KOPT-K1 (cell line): Measurements from ENCODE around the gene CECR2.
"Not testable (repeated sequence)": the region's sequence is repeated elsewhere in the genome, so short reads cannot be mapped to it uniquely, and the experiment has no call there.

Source experiments
- H3K27ac ChIP-seq: fragments of 200-600 bp; sonication (generic); 2 replicates; pipeline ENCODE4 v1.5.1; 2016; ENCODE audit warnings: antibody characterized with exemption, mild to moderate bottlenecking, low read depth, low read length; ENCODE audit not compliant: poor library complexity, severe bottlenecking
- H3K36me3 ChIP-seq: fragments of 200-600 bp; sonication (generic); 2 replicates; pipeline ENCODE4 v1.5.1; 2017; ENCODE audit warnings: antibody characterized with exemption, mild to moderate bottlenecking, low read length, moderate library complexity; ENCODE audit not compliant: insufficient read depth
- H3K9me3 ChIP-seq: fragments of 200-600 bp; sonication (generic); 2 replicates; pipeline ENCODE4 v1.5.1; 2017; ENCODE audit warnings: antibody characterized with exemption, low read length, mild to moderate bottlenecking; ENCODE audit not compliant: insufficient read depth, poor library complexity, severe bottlenecking

Gene CECR2

DNA sequence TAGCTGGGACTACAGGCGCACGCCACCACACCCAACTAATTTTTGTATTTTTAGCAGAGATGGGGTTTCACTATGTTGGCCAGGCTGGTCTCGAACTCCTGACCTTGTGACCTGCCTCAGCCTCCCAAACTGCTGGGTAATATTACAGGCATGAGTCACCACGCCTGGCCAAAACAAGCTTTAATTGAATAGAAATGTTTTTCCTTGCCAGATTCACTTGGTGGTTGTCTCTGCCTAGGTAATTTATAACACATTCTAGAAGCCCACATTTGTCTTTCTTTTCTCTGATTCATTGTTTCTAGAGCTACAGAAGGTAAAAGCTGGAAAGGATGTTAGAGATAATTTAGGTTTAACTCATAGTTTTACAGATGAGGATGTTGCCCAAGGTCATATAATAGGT, 41.3 kb downstream of the CECR2 start:
- H3K9me3 ChIP-seq: no peaks in the 10 kb centered on the region
- no peaks in the 10 kb centered on the region for H3K36me3 ChIP-seq
- H3K27ac ChIP-seq: no peak overlapping the region

DNA sequence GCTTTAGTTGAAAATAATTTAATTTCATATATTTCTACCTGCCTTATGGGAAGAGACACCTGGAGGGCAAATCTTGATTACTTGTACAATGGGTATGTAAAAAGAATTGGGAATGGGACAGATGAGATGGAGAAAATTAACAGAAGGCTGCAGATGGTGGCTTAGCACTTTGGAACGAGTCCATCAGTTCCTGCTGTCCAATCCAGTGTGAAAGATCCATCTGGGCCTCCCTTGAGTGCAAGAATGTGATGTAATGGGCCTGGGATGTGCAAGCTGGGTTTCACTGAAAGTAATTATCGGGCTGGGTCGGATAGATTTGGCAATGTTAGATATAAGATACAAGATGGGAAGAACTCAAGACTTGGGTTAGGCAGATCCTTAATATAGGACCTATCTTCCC, 42.0 kb downstream of the CECR2 start:
- Histone ChIP-seq H3K36me3 (no peaks in the 10 kb centered on the region), H3K9me3 (no peaks in the 10 kb centered on the region), H3K27ac (no peak overlapping the region)

DNA sequence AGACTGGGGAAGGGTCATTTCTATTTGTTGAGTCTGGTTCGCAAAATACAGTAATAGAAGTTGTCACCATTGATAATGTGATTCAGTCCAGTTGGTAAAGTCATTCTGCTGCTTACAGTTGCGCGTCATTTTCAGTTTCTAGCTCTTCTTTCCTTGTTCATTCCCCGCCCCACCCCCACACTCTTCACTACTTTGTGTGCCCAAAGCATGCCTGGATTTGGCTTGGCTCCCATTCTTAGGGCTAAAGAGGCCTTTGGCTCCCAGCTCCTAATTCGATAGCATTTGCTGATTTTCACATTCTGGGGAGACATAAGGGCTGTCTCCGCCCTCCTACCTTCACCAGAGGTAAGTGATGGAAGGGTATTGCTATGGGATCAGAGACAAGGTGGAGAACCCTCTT, 43.0 kb downstream of the CECR2 start:
- no peaks in the 10 kb centered on the region for H3K9me3 ChIP-seq
- H3K27ac ChIP-seq: no peak overlapping the region
- H3K36me3 ChIP-seq: no peaks in the 10 kb centered on the region

- H3K27ac ChIP-seq: no peak overlapping the region
- H3K9me3 ChIP-seq: no peaks in the 10 kb centered on the region
- no peaks in the 10 kb centered on the region for H3K36me3 ChIP-seq
Measured at GRCh38 chr22:17418890-17419324, 49.6 kb downstream of the CECR2 start.

- no peak overlapping the region for H3K27ac ChIP-seq
- no peaks in the 10 kb centered on the region for H3K9me3 ChIP-seq
- no peaks in the 10 kb centered on the region for H3K36me3 ChIP-seq
Measured at GRCh38 chr22:17419348-17419747, 50.1 kb downstream of the CECR2 start.

DNA sequence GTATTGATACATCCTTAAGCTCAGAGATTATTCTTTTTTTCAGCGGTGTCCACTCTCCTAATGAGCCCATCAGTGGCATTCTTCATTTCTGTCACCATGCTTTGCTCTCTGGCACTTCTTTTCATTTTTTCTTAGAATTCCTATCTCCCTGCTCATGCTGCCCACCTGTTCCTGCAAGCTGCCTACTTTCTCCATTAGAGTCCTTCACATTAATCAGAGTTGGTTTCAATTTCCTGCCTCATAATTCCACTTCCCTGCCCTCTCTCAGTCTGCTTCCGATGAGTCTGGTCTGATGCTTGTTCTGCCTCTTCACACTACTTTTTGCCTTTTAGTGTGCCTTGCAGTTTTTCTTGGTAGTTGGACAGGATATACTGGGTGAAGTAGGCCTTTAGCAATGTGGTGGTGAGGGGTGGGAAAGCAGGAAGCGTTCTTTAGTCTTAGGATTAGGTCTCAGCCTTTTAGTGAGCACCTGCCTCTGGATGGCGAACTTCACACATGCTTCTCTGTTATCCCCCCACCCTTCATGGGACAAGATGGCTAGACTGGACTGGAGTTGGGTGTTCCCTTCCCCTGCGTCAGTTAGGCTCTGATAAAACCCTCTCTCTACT, 53.6 kb downstream of the CECR2 start:
- Histone ChIP-seq H3K9me3 (no peaks in the 10 kb centered on the region), H3K27ac (no peak overlapping the region), H3K36me3 (no peaks in the 10 kb centered on the region)

DNA sequence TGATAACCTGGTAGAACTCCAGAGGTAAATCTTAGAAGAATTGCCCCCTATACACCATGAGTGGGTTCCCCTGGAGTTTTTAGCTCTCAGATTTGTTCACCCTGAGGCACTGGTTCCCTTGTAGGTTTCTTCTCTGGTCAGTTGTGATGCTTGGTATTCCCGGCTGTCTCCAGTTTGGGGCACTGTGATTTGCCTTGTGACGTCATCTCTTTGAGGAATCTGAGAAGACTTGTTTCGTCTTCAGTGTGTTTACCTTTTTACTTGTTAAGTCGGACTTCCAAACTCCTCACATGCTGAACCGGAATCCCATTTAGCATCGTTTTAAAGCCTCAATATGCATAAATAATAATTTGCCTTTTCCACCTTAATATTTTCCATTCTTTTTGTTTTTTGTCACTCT, 54.4 kb downstream of the CECR2 start:
- Histone ChIP-seq H3K36me3 (no peaks in the 10 kb centered on the region), H3K9me3 (no peaks in the 10 kb centered on the region), H3K27ac (no peak overlapping the region)

DNA sequence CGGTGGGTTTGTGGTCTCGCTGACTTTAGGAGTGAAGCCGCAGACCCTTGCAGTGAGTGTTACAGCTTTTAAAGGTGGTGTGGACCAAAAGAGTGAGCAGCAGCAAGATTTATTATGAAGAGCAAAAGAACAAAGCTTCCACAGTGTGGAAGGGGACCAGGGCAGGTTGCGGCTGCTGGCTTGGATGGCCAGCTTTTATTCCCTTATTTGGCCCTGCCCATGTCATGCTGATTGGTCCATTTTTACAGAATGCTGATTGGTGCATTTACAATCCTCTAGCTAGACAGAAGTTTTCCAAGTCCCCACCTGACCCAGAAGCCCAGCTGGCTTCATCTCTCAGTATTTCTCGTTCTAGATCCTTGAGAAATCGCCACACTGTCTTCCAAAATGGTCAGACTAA, 58.3 kb downstream of the CECR2 start:
- H3K36me3 ChIP-seq, H3K9me3 ChIP-seq, H3K27ac ChIP-seq: not testable (repeated sequence)

DNA sequence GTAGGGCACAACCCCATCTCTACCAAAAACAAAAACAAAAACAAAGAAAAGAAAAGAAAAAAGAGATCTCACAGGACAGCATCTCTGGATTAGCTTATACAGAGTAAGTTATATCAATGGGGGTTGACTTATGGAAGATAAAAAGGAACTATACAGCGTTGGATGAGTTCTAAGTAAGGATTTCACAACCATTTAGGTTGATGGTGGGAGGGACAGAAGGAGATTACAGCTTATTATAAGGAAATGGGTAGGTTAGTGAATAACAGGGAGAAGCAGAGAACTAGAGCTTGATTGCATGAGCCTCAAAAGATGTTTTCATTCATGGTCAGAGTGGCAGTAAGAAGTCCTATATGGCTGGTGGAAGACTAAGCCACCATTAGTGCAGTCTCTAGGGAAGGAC, 60.3 kb downstream of the CECR2 start:
- Histone ChIP-seq H3K36me3 (no peaks in the 10 kb centered on the region), H3K9me3 (no peaks in the 10 kb centered on the region), H3K27ac (no peak overlapping the region)

DNA sequence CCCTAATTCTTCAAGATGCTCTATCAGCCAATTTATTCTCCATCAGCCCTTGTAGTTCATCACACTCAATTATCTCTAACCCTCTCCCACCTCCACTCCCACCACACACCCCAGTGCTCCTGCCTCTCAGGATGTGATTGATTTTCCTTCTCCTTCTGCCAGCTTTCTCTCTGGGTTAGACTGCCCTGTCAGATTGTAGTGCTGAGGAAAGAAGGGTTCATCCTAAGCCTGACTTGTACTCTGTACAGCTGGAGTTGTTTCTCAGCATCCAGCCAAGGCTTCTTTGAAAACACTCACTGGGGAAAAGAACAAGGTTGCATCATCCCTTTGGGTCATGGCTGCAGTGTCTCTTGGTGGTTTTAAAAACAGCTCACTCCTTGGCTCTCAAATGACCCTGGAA, 61.2 kb downstream of the CECR2 start:
- no peaks in the 10 kb centered on the region for H3K36me3 ChIP-seq
- no peaks in the 10 kb centered on the region for H3K9me3 ChIP-seq
- H3K27ac ChIP-seq: no peak overlapping the region

- Histone ChIP-seq H3K36me3 (no peaks in the 10 kb centered on the region), H3K27ac (no peak overlapping the region), H3K9me3 (no peaks in the 10 kb centered on the region)
Measured at GRCh38 chr22:17431179-17431578, 61.9 kb downstream of the CECR2 start.

DNA sequence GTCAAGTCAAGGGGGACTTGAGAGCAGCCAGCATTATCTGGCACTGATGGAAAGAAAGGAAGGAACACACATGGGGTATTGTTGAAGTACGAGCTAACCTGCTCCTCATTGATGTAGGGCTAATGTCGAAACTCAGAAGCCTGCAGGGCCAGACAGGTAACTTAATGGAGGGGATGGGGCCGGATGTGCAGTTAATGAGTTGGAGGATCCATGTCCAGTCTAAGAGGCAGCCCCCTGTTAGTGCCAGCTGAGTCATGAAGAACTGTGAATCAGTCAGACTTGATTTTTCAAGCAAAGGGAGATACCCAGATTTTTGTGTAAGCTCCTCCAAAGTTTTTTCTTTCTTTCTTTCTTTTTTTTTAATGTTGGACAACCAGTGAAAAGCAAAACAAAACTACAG, 65.6 kb downstream of the CECR2 start:
- Histone ChIP-seq H3K36me3 (no peaks in the 10 kb centered on the region), H3K9me3 (no peaks in the 10 kb centered on the region), H3K27ac (no peak overlapping the region)

DNA sequence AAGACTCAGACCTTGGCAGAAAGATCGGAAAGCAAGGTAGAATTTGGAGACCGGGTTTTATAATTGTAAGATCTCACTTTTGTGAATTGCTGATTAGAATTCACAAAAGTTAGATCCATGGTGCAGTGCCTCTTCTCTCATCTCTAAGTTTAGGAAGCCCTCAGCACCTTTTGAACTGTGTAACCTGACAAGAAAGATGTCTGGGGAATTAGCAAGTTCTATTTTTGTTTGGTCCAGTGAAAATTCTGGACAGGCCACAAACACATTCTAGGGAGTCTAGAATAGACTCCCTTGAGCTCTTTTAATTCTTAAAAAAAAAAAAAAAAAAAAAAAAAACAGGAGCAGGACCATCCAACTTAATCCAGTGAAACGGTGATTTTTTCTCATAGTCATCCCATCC, 66.1 kb downstream of the CECR2 start:
- no peaks in the 10 kb centered on the region for H3K9me3 ChIP-seq
- H3K27ac ChIP-seq: no peak overlapping the region

GRCh38 chr22:17436382-17436980, 67.2 kb downstream of the CECR2 start:
- Histone ChIP-seq H3K27ac (no peak overlapping the region), H3K9me3 (no peaks in the 10 kb centered on the region), H3K36me3 (no peaks in the 10 kb centered on the region)

More for the DNA sequence above, 66.1 kb downstream of the CECR2 start:
- H3K36me3 ChIP-seq: no peaks in the 10 kb centered on the region

DNA sequence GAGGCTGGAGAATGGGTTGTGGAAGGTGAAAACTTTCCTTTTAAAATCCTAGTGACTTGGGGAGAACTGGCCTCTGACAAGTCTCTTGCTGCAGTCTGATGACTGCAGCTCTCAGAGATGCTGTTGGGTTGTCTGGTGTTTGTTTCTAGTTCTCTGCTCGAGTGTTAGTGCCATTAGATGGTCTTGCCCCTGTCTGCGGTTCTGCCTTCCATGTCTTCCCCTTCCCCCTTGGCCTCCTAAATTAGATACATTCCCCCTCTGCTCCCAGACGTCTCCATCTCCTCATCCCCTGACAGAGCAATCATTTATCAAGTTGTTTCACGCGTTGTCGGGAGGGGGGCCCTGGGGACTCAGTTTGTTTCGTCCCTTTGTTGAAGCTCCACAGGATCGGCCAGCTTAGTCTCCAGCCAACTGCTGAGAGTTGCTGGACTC, 67.7 kb downstream of the CECR2 start:
- Histone ChIP-seq H3K9me3 (no peaks in the 10 kb centered on the region), H3K36me3 (no peaks in the 10 kb centered on the region), H3K27ac (no peak overlapping the region)

- no peak overlapping the region for H3K27ac ChIP-seq
- no peaks in the 10 kb centered on the region for H3K36me3 ChIP-seq
- H3K9me3 ChIP-seq: no peaks in the 10 kb centered on the region
Measured at GRCh38 chr22:17438026-17438425, 68.8 kb downstream of the CECR2 start.
